ENCODE results near the gene ZNF254. TPM values are rescaled to one million over a fixed set of nuclear protein-coding genes. Genes with fewer than 3 reads are reported as not detected.
"Not testable (repeated sequence)": the region's sequence is repeated elsewhere in the genome, so short reads cannot be mapped to it uniquely, and the experiment has no call there.

ZNF254 gene
- polyA plus RNA-seq, 1 donor from 2014 or later: 49.1 TPM

DNA sequence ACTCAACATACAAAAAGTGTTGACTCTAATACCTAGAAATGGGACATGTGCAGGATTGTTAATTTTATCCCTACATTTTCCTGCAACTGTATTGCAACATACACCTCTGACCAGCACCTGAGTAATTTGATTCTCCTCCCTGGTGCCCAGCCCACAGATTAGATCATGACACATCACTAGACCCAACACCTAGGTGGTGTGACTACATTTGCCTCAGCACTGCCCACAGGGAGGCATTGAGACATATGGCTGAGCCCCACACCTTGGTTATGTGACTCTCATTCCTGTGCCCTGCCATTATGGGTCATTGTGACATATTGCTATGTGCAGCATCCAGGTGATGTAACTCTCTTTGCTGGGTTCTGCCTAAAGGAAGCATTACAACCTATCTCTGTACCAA lies 13.2 kb upstream of the ZNF254 start (continued):
- TF ChIP-seq EP300 (conservative IDR thresholded peaks at IDR 0.05; ENCODE audit: poor library complexity, severe bottlenecking) (no peak), SMC3 (conservative IDR thresholded peaks at IDR 0.05; ENCODE audit: poor library complexity) (no peak)

GRCh38 chr19:24074720-24075454 lies 12.1 kb upstream of the ZNF254 start:
- Histone ChIP-seq H4K20me1 (ENCODE audit: insufficient read depth) (no peaks in the 10 kb centered on the region), H3K9ac (ENCODE audit: low read length) (no peak overlapping the region), H3K4me2 (ENCODE audit: low read length) (no peak overlapping the region), H3K9me2 (ENCODE audit: insufficient read depth, low read length) (no peaks in the 10 kb centered on the region), H3K9me3 (ENCODE audit: low read length) (no peaks in the 10 kb centered on the region), H3K27me3 (ENCODE audit: insufficient read depth, low read depth, low read length) (no peaks in the 10 kb centered on the region), H3K36me3 (ENCODE audit: insufficient read depth, low read length) (peaks cover 13% of the 10 kb centered on the region), H3K27ac (ENCODE audit: low read length) (no peak overlapping the region), H3K4me3 (ENCODE audit: low read length) (no peak overlapping the region), H3F3A (ENCODE audit: insufficient read depth, low read length, poor library complexity, severe bottlenecking) (no peaks in the 10 kb centered on the region), H2AFZ (ENCODE audit: low read depth, low read length) (no peak overlapping the region), H3K79me2 (replicated peaks; ENCODE audit: insufficient read depth, low read length) (no peaks in the 10 kb centered on the region)
- TF ChIP-seq MXI1 (conservative IDR thresholded peaks at IDR 0.05; ENCODE audit: poor library complexity, severe bottlenecking) (no peak), TAF1 (IDR thresholded peaks at IDR 0.05; ENCODE audit: low read depth) (no peak), POLR2AphosphoS5 (IDR thresholded peaks at IDR 0.05) (no peak), EP300 (conservative IDR thresholded peaks at IDR 0.05; ENCODE audit: poor library complexity, severe bottlenecking) (no peak), RAD21 (conservative IDR thresholded peaks at IDR 0.05) (no peak), EZH2 (IDR thresholded peaks at IDR 0.05; ENCODE audit: borderline replicate concordance, insufficient read depth, low read length, poor library complexity, severe bottlenecking) (no peak), SMC3 (conservative IDR thresholded peaks at IDR 0.05; ENCODE audit: poor library complexity) (no peak)
- TF ChIP-seq, protein P1, sequence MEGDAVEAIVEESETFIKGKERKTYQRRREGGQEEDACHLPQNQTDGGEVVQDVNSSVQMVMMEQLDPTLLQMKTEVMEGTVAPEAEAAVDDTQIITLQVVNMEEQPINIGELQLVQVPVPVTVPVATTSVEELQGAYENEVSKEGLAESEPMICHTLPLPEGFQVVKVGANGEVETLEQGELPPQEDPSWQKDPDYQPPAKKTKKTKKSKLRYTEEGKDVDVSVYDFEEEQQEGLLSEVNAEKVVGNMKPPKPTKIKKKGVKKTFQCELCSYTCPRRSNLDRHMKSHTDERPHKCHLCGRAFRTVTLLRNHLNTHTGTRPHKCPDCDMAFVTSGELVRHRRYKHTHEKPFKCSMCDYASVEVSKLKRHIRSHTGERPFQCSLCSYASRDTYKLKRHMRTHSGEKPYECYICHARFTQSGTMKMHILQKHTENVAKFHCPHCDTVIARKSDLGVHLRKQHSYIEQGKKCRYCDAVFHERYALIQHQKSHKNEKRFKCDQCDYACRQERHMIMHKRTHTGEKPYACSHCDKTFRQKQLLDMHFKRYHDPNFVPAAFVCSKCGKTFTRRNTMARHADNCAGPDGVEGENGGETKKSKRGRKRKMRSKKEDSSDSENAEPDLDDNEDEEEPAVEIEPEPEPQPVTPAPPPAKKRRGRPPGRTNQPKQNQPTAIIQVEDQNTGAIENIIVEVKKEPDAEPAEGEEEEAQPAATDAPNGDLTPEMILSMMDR (IDR thresholded peaks at IDR 0.05; ENCODE audit: poor library complexity, severe bottlenecking): no peak
- TF ChIP-seq, protein P2, sequence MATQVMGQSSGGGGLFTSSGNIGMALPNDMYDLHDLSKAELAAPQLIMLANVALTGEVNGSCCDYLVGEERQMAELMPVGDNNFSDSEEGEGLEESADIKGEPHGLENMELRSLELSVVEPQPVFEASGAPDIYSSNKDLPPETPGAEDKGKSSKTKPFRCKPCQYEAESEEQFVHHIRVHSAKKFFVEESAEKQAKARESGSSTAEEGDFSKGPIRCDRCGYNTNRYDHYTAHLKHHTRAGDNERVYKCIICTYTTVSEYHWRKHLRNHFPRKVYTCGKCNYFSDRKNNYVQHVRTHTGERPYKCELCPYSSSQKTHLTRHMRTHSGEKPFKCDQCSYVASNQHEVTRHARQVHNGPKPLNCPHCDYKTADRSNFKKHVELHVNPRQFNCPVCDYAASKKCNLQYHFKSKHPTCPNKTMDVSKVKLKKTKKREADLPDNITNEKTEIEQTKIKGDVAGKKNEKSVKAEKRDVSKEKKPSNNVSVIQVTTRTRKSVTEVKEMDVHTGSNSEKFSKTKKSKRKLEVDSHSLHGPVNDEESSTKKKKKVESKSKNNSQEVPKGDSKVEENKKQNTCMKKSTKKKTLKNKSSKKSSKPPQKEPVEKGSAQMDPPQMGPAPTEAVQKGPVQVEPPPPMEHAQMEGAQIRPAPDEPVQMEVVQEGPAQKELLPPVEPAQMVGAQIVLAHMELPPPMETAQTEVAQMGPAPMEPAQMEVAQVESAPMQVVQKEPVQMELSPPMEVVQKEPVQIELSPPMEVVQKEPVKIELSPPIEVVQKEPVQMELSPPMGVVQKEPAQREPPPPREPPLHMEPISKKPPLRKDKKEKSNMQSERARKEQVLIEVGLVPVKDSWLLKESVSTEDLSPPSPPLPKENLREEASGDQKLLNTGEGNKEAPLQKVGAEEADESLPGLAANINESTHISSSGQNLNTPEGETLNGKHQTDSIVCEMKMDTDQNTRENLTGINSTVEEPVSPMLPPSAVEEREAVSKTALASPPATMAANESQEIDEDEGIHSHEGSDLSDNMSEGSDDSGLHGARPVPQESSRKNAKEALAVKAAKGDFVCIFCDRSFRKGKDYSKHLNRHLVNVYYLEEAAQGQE (IDR thresholded peaks at IDR 0.05; ENCODE audit: borderline replicate concordance): no peak

GRCh38 chr19:24075530-24075929 lies 11.5 kb upstream of the ZNF254 start:
- H3K9me2 ChIP-seq (ENCODE audit: insufficient read depth, low read length); H4K20me1 ChIP-seq (ENCODE audit: insufficient read depth); H3F3A ChIP-seq (ENCODE audit: insufficient read depth, low read length, poor library complexity, severe bottlenecking); H2AFZ ChIP-seq (ENCODE audit: low read depth, low read length); H3K9me3 ChIP-seq (ENCODE audit: low read length); H3K27ac ChIP-seq (ENCODE audit: low read length); H3K27me3 ChIP-seq (ENCODE audit: insufficient read depth, low read depth, low read length); H3K79me2 ChIP-seq (replicated peaks; ENCODE audit: insufficient read depth, low read length); H3K4me2 ChIP-seq (ENCODE audit: low read length); H3K4me3 ChIP-seq (ENCODE audit: low read length); H3K9ac ChIP-seq (ENCODE audit: low read length): not testable (repeated sequence)
- peaks cover 13% of the 10 kb centered on the region for H3K36me3 ChIP-seq (ENCODE audit: insufficient read depth, low read length)

Data from neural cell (in vitro differentiated cells).